ENCODE results near the gene TNRC6C. TPM values are rescaled to one million over a fixed set of nuclear protein-coding genes. Genes with fewer than 3 reads are reported as not detected.

TNRC6C gene
- total and polyA plus RNA-seq, 2 of the 13 experiments (the other 11 are each of a cell fraction or from before 2014, with no cell fraction given), result 0.66 to 4.9 TPM

- no peak for TF ChIP-seq ZNF570 (CRISPR knock-in tag; IDR thresholded peaks at IDR 0.05; ENCODE audit: borderline replicate concordance)
- TF ChIP-seq HOXA7 (CRISPR knock-in tag; IDR thresholded peaks at IDR 0.05), result no peak
- TF ChIP-seq ZFP62 (CRISPR knock-in tag; IDR thresholded peaks at IDR 0.05), result no peak
- TF ChIP-seq ZFP90 (CRISPR knock-in tag; IDR thresholded peaks at IDR 0.05; ENCODE audit: borderline replicate concordance), result no peak
- TF ChIP-seq MIER3 (CRISPR knock-in tag; IDR thresholded peaks at IDR 0.05; ENCODE audit: borderline replicate concordance), result peak; percentile 43; the same call in 1 of the 2 replicates
- TF ChIP-seq CEBPG (CRISPR knock-in tag; IDR thresholded peaks at IDR 0.05), result peak; percentile 27; the same call in 1 of the 2 replicates
- TF ChIP-seq ZC3H13 (CRISPR knock-in tag; IDR thresholded peaks at IDR 0.05), result peak; percentile 79; the same call in 1 of the 2 replicates
- no peak for TF ChIP-seq ZNF703 (CRISPR knock-in tag; IDR thresholded peaks at IDR 0.05; ENCODE audit: borderline replicate concordance)
- TF ChIP-seq ZNF446 (CRISPR knock-in tag; IDR thresholded peaks at IDR 0.05), result no peak
- peak; percentile 57; the same call in 1 of the 2 replicates for TF ChIP-seq TSC22D2 (CRISPR knock-in tag; IDR thresholded peaks at IDR 0.05; ENCODE audit: borderline replicate concordance)
- no peak for TF ChIP-seq GRHL1 (CRISPR knock-in tag; conservative IDR thresholded peaks at IDR 0.05)
- TF ChIP-seq ZBTB20 (CRISPR knock-in tag; IDR thresholded peaks at IDR 0.05; ENCODE audit: borderline replicate concordance, low read depth), result peak; percentile 65; the same call in 1 of the 2 replicates
- no peak for TF ChIP-seq CENPT (CRISPR knock-in tag; IDR thresholded peaks at IDR 0.05; ENCODE audit: low read depth)
- peak; percentile 80 for TF ChIP-seq THAP7 (CRISPR knock-in tag; IDR thresholded peaks at IDR 0.05)
- TF ChIP-seq ELK4 (CRISPR knock-in tag; IDR thresholded peaks at IDR 0.05; ENCODE audit: borderline replicate concordance), result no peak
- 0 out of 2 replicates have a peak, but pooled peaks have one; percentile 7 for TF ChIP-seq ZBTB43 (CRISPR knock-in tag; conservative IDR thresholded peaks at IDR 0.05)
- TF ChIP-seq NR2C2 (CRISPR knock-in tag; IDR thresholded peaks at IDR 0.05; ENCODE audit: borderline replicate concordance), result peak; percentile 95
- TF ChIP-seq MED8 (CRISPR knock-in tag; IDR thresholded peaks at IDR 0.05; ENCODE audit: insufficient replicate concordance), result peak; percentile 2
- no peak for TF ChIP-seq ZNF564 (CRISPR knock-in tag; IDR thresholded peaks at IDR 0.05)
- TF ChIP-seq TFDP2 (CRISPR knock-in tag; IDR thresholded peaks at IDR 0.05), result peak; percentile 71
- no peak for TF ChIP-seq CBX2 (IDR thresholded peaks at IDR 0.05; ENCODE audit: low read depth, low read length)
- no peak for TF ChIP-seq CBX2 (CRISPR knock-in tag; IDR thresholded peaks at IDR 0.05; ENCODE audit: low read depth)
Observed at GRCh38 chr17:78127239-78127887, 168.9 kb downstream of the TNRC6C start (continued).
